ENCODE results near the gene TMEM53. TPM values are rescaled to one million over a fixed set of nuclear protein-coding genes. Genes with fewer than 3 reads are reported as not detected.

TMEM53 gene
- total RNA-seq, 1 donor from 2014 or later: 7.3 TPM

DNA sequence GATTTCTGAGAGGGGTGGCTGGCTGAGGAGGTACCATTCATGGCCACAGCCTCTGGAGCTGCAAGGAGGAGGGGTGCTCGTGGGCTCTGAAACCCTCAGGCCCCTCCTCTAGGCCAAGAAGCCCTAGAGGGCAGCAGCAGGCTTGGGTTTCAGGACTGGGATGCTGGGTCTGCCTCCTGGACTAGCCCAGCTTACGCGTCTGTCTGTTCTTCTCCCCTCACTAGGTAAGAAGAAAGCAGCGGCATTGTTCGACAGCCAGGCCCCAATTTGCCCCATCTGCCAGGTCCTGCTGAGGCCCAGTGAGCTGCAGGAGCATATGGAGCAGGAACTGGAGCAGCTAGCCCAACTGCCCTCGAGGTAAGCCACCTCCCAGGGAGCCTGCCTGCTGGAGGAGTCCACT lies 60.3 kb downstream of the TMEM53 start:
- Histone ChIP-seq H3K36me3 (ENCODE audit: insufficient read depth, low read length) (no peaks in the 10 kb centered on the region), H3K9ac (ENCODE audit: low read length) (no peak overlapping the region), H3K9me3 (ENCODE audit: insufficient read depth, low read depth, low read length) (no peaks in the 10 kb centered on the region), H3K4me3 (ENCODE audit: insufficient read depth, low read depth, low read length) (no peak overlapping the region), H3K4me2 (ENCODE audit: low read length) (no peak overlapping the region), H3K4me1 (ENCODE audit: insufficient read depth, low read length) (peaks cover 4% of the 10 kb centered on the region), H3K27me3 (ENCODE audit: insufficient read depth, low read length) (peaks cover 3% of the 10 kb centered on the region), H4K20me1 (ENCODE audit: insufficient read depth, low read length) (no peaks in the 10 kb centered on the region), H3K79me2 (ENCODE audit: insufficient read depth, low read length) (no peaks in the 10 kb centered on the region), H2AFZ (ENCODE audit: low read depth, low read length) (no peak overlapping the region), H3K27ac (ENCODE audit: low read depth, low read length) (no peak overlapping the region)
- peaks cover 1% of the 10 kb centered on the region for H3K9me3 Mint-ChIP-seq (ENCODE audit: unreplicated experiment)
- H3K27ac Mint-ChIP-seq (ENCODE audit: unreplicated experiment): no peak overlapping the region
- peaks cover 2% of the 10 kb centered on the region for H3K36me3 Mint-ChIP-seq (ENCODE audit: low read depth, unreplicated experiment)
- H3K27me3 Mint-ChIP-seq (ENCODE audit: low read depth, unreplicated experiment): peaks cover 47% of the 10 kb centered on the region
- H3K4me1 Mint-ChIP-seq (ENCODE audit: low read depth, unreplicated experiment): no peaks in the 10 kb centered on the region
- TF ChIP-seq EZH2 (IDR thresholded peaks at IDR 0.05; ENCODE audit: insufficient read depth, low read length) (no peak), CTCF (IDR thresholded peaks at IDR 0.05; ENCODE audit: insufficient read depth, low read depth, low read length) (no peak)
- DNase-seq (ENCODE audit: low read depth) (no peak), FAIRE-seq (no peak)
- no peak overlapping the region for H3K4me3 Mint-ChIP-seq (ENCODE audit: unreplicated experiment)

DNA sequence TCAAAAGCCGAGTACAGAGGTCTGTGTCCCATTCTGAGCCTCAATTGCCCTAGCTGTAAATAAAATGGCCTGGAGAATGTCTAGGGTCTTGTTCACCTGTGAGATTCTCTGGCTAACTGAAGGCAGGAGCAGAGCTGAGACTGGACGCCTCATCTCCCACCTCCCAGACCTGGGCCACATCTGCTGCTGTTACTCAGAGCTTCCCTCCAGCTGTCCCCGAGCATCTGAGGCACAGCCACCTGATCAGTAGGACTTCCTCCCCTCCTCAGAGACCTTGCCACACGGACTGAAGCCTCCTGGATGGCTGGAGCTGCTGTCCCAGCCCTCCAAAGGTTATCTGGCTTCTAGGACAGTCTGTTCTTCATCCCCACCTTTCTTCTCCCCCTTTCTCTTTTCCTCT lies 62.4 kb downstream of the TMEM53 start:
- H3K4me1 Mint-ChIP-seq (ENCODE audit: low read depth, unreplicated experiment): no peaks in the 10 kb centered on the region
- H3K9ac ChIP-seq (ENCODE audit: low read length): no peak overlapping the region
- H3K36me3 Mint-ChIP-seq (ENCODE audit: low read depth, unreplicated experiment): peaks cover 2% of the 10 kb centered on the region
- peaks cover 6% of the 10 kb centered on the region for H3K27me3 ChIP-seq (ENCODE audit: insufficient read depth, low read length)
- DNase-seq (ENCODE audit: low read depth) (no peak), FAIRE-seq (no peak)
- H4K20me1 ChIP-seq (ENCODE audit: insufficient read depth, low read length): no peaks in the 10 kb centered on the region
- H3K4me3 Mint-ChIP-seq (ENCODE audit: unreplicated experiment): no peak overlapping the region
- H3K4me2 ChIP-seq (ENCODE audit: low read length): no peak overlapping the region
- H3K79me2 ChIP-seq (ENCODE audit: insufficient read depth, low read length): no peaks in the 10 kb centered on the region
- H3K4me1 ChIP-seq (ENCODE audit: insufficient read depth, low read length): no peaks in the 10 kb centered on the region
- no peak for TF ChIP-seq EZH2 (IDR thresholded peaks at IDR 0.05; ENCODE audit: insufficient read depth, low read length)
- no peak for TF ChIP-seq CTCF (IDR thresholded peaks at IDR 0.05; ENCODE audit: insufficient read depth, low read depth, low read length)
- H3K27ac Mint-ChIP-seq (ENCODE audit: unreplicated experiment): no peak overlapping the region
- no peak overlapping the region for H3K4me3 ChIP-seq (ENCODE audit: insufficient read depth, low read depth, low read length)
- peaks cover 33% of the 10 kb centered on the region for H3K27me3 Mint-ChIP-seq (ENCODE audit: low read depth, unreplicated experiment)
- no peaks in the 10 kb centered on the region for H3K9me3 ChIP-seq (ENCODE audit: insufficient read depth, low read depth, low read length)
- no peak overlapping the region for H2AFZ ChIP-seq (ENCODE audit: low read depth, low read length)
- no peak overlapping the region for H3K27ac ChIP-seq (ENCODE audit: low read depth, low read length)
- peaks cover 1% of the 10 kb centered on the region for H3K9me3 Mint-ChIP-seq (ENCODE audit: unreplicated experiment)
- no peaks in the 10 kb centered on the region for H3K36me3 ChIP-seq (ENCODE audit: insufficient read depth, low read length)

DNA sequence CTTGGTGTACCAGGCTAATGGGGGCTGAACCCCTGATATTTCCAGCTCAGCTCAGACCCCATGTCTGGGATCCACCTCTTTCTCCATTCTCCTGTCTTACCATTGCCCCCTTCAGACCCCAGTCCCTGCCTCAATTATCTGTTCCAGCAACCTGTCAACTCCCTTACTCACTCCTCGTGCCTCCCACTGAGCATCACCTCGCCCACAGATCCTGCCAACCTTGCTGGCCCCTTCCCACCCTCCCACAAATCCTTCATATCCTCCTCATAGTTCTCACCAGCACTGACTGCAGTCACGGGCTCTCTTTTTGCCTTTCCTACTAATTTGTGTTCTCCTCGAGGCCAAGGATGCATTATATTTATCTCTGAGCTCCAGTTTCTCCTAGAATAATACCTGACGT lies 62.9 kb downstream of the TMEM53 start:
- FAIRE-seq: no peak

More for the DNA sequence above, 62.9 kb downstream of the TMEM53 start:
- Histone ChIP-seq H3K79me2 (ENCODE audit: insufficient read depth, low read length) (no peaks in the 10 kb centered on the region), H3K27ac (ENCODE audit: low read depth, low read length) (no peak overlapping the region), H3K4me2 (ENCODE audit: low read length) (no peak overlapping the region), H3K4me1 (ENCODE audit: insufficient read depth, low read length) (no peaks in the 10 kb centered on the region), H3K9me3 (ENCODE audit: insufficient read depth, low read depth, low read length) (no peaks in the 10 kb centered on the region), H4K20me1 (ENCODE audit: insufficient read depth, low read length) (no peaks in the 10 kb centered on the region), H3K27me3 (ENCODE audit: insufficient read depth, low read length) (peaks cover 6% of the 10 kb centered on the region), H3K4me3 (ENCODE audit: insufficient read depth, low read depth, low read length) (no peak overlapping the region), H3K36me3 (ENCODE audit: insufficient read depth, low read length) (no peaks in the 10 kb centered on the region), H2AFZ (ENCODE audit: low read depth, low read length) (no peak overlapping the region), H3K9ac (ENCODE audit: low read length) (no peak overlapping the region)
- no peak overlapping the region for H3K27ac Mint-ChIP-seq (ENCODE audit: unreplicated experiment)
- H3K27me3 Mint-ChIP-seq (ENCODE audit: low read depth, unreplicated experiment): peaks cover 30% of the 10 kb centered on the region
- H3K36me3 Mint-ChIP-seq (ENCODE audit: low read depth, unreplicated experiment): peaks cover 2% of the 10 kb centered on the region
- TF ChIP-seq EZH2 (IDR thresholded peaks at IDR 0.05; ENCODE audit: insufficient read depth, low read length) (no peak), CTCF (IDR thresholded peaks at IDR 0.05; ENCODE audit: insufficient read depth, low read depth, low read length) (no peak)
- peaks cover 1% of the 10 kb centered on the region for H3K9me3 Mint-ChIP-seq (ENCODE audit: unreplicated experiment)
- DNase-seq (ENCODE audit: low read depth): no peak
- H3K4me3 Mint-ChIP-seq (ENCODE audit: unreplicated experiment): no peak overlapping the region
- H3K4me1 Mint-ChIP-seq (ENCODE audit: low read depth, unreplicated experiment): no peaks in the 10 kb centered on the region

All from astrocyte (in vitro differentiated cells and primary cell).